Endometrial microvascular endothelial cells (primary cell): ENCODE results near the gene CNN2. TPM values are rescaled to one million over a fixed set of nuclear protein-coding genes. Genes with fewer than 3 reads are reported as not detected.

Experiments
- in situ Hi-C: cut with HindIII; loops from 2 replicates; pipeline ENCODE4 v1.10.0; 2017; ENCODE audit warnings: low sequenced_read_pairs, low pct_unique_long_range_greater_than_20kb; ENCODE audit errors: inconsistent ontology term
- total RNA-seq: library from RNA; depleted of rRNA; stranded (reverse); fragments of >200 nt; gene quantifications from one replicate; pipeline ENCODE4 v1.2.3, GENCODE V29; 2015; ENCODE audit errors: inconsistent ontology term

Gene CNN2
- total RNA-seq, 1 donor from 2014 or later = 237 TPM

DNA sequence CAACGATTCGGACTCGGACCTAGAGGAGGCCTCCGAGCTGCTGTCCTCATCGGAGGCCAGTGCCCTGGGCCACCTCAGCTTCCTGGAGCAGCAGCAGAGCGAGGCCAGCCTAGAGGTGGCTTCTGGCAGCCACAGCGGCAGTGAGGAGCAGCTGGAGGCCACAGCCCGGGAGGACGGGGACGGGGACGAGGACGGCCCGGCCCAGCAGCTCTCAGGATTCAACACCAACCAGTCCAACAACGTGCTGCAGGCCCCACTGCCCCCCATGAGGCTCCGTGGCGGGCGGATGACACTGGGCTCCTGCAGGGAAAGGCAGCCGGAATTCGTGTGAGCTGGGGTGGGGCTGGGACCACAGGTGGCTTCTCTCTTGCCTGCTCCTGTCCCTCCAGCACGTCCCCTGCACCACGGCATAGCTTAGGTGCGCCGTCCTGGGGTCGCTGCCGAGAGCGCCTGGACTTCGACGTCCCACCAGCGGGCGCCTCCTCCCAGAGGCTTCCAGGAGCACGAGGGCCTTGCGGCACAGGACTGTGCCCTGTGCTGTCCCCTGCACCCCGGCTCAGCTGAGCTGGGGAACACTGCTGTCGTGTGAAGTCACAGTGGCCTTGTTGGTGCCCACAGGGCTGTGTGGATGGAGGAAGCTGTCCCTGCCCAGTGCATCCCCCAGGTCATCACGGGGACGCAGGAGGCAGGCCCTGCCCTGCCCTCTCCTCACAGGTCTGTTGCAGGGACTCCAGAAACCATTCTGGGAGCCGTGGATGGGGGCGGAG lies 59.5 kb downstream of the CNN2 start:
- in situ Hi-C loops = no loop called here

DNA sequence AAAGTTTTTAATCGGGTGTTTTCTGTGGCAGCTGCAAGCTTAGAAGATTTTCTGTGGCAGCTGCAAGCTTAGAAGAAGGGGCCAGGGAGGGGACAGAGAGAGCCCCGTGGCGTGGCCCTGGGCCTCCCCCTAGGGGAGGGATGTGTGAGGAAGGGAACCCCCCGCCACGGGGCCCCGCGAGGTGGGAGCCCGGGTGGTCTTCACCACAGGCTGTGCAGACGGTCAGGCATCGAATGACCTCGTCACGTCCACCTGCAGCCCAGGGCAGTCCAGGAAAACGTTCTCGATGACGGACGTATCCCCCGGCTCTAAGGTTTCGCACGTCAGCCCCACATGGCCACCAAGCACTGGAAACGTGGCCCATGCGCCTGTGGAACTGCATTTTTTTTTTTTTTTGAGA lies 60.2 kb downstream of the CNN2 start:
- in situ Hi-C loops = no loop called here

DNA sequence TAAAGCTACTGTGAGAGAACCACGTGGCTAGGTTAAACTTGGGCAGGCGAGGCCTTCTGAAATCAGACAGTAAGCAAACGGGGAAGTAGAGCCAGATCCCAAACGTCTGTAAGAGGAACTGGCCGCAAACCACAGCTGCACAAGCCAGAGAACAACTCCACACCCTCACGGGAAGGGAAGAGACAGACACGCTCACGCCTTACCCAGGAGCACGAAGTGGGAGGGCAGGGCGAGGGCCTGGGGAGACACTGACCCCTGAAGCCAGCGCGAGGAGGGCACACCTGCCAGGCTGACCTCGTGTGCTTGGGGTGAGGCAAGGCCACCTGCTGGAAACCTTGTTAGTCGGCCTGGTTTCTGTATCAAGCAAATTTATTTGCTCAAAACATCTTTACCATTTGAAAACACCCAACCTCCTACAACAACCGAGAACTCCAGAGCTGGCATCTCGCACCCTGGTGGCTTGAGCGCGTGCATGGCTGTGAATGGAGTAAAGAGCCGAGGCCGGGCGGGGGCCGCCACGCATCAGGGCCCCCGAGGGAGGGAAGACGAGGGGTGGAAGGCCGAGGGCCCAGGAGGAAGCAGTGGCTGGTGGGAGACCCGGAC lies 61.5 kb downstream of the CNN2 start:
- in situ Hi-C loops = no loop called here

DNA sequence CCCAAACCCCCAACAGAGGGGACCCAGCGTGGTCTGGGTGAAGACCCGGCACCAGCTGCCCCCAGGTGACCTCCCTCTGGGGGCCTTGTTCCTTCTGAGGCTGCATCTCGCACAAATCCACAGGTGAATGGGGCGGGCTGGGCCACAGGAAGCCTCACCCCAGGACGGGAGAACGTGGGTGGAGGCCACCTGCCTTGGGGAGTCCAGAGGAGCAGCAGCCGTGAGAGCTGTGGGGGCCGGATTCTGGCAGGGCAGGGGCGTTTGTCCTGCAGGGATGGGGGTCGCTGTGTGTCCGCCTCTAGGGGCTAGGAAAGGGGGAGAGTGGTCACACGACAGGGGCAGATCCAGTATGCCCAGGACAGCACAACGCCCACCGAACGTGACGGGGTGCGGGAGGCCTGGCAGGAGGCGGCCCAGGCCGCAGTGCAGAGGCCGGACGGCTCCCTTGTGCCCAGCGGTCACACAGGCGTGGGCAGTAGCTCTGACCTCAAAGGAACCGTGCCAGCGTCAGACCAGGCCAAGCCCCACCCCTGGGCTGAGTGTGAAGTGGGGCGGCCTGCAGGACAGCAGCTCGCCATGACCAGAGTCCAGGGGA lies 62.1 kb downstream of the CNN2 start:
- in situ Hi-C loops = no loop called here

Other genes with a start within 250 kb of the CNN2 start
- 307 TPM for gene PTBP1, start 229.2 kb upstream of the CNN2 start, total RNA-seq
- gene PLPPR3, start 204.7 kb upstream of the CNN2 start, total RNA-seq = 1.5 TPM
- gene AZU1, start 198.8 kb upstream of the CNN2 start, total RNA-seq = not detected
- not detected for gene PRTN3, start 185.6 kb upstream of the CNN2 start, total RNA-seq
- not detected for gene ELANE, start 174.3 kb upstream of the CNN2 start, total RNA-seq
- 5.4 TPM for gene CFD, start 166.9 kb upstream of the CNN2 start, total RNA-seq
- gene MED16, start 133.4 kb upstream of the CNN2 start, total RNA-seq = 48.9 TPM
- gene RNU6-9, start 133.1 kb upstream of the CNN2 start, total RNA-seq = not detected
- 52.3 TPM for gene R3HDM4, start 113.4 kb upstream of the CNN2 start, total RNA-seq
- not detected for gene KISS1R, start 109.3 kb upstream of the CNN2 start, total RNA-seq
- gene ARID3A, start 100.6 kb upstream of the CNN2 start, total RNA-seq = 9.1 TPM
- 49.7 TPM for gene WDR18, start 42.3 kb upstream of the CNN2 start, total RNA-seq
- gene GRIN3B, start 26.2 kb upstream of the CNN2 start, total RNA-seq = not detected
- gene TMEM259, start 5.5 kb upstream of the CNN2 start, total RNA-seq = 124 TPM
- gene RNU6-2, start 5.1 kb upstream of the CNN2 start, total RNA-seq = not detected
- 1.8 TPM for gene ABCA7, start 13.5 kb downstream of the CNN2 start, total RNA-seq
- gene ARHGAP45, start 40.6 kb downstream of the CNN2 start, total RNA-seq = 14.0 TPM
- 304 TPM for gene POLR2E, start 68.8 kb downstream of the CNN2 start, total RNA-seq
- gene GPX4, start 77.4 kb downstream of the CNN2 start, total RNA-seq = 459 TPM
- gene SBNO2, start 147.7 kb downstream of the CNN2 start, total RNA-seq = 33.0 TPM
- gene STK11, start 179.2 kb downstream of the CNN2 start, total RNA-seq = 67.1 TPM
- gene CBARP, start 211.4 kb downstream of the CNN2 start, total RNA-seq = 0.74 TPM
- 75.4 TPM for gene ATP5F1D, start 215.1 kb downstream of the CNN2 start, total RNA-seq
- 13.8 TPM for gene MIDN, start 222.0 kb downstream of the CNN2 start, total RNA-seq
- gene CIRBP, start 242.7 kb downstream of the CNN2 start, total RNA-seq = 235 TPM
- 83.3 TPM for gene FAM174C, start 248.9 kb downstream of the CNN2 start, total RNA-seq